ENCODE data around the gene CTSS.
"Not testable (repeated sequence)": the region's sequence is repeated elsewhere in the genome, so short reads cannot be mapped to it uniquely, and the experiment has no call there.

The CTSS gene

DNA sequence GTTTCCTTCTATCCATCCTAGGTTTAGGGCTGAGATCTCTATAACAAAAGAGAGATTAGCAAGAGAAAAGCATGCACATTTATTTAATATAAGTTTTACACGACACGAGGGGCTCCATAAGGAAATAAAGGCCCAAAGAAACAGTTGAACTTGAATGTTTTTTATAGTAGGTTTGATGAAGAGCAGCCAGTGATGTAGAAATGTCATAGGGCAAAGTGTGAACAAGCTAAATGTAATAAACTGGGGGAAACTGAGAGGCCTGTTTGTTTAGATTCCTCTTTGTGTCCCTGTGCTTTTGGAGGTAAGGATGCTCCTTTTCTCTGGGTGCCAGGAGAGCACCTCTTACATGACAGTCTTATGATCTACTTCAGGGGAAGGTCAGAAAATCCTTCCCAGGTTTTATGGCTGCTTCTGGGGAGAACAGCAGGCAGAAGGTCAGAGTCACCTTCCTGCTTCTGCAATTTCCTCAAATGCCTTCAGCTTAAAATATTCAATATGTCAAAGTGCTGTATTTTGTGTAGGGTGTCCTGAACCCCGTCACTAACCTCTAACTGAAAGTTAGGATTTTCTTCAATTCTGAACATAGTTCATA lies 35.4 kb downstream of the CTSS start:
- FAIRE-seq (no peak), DNase-seq (ENCODE audit: insufficient read length, low spot score) (no peak)
- TF ChIP-seq, protein P1, sequence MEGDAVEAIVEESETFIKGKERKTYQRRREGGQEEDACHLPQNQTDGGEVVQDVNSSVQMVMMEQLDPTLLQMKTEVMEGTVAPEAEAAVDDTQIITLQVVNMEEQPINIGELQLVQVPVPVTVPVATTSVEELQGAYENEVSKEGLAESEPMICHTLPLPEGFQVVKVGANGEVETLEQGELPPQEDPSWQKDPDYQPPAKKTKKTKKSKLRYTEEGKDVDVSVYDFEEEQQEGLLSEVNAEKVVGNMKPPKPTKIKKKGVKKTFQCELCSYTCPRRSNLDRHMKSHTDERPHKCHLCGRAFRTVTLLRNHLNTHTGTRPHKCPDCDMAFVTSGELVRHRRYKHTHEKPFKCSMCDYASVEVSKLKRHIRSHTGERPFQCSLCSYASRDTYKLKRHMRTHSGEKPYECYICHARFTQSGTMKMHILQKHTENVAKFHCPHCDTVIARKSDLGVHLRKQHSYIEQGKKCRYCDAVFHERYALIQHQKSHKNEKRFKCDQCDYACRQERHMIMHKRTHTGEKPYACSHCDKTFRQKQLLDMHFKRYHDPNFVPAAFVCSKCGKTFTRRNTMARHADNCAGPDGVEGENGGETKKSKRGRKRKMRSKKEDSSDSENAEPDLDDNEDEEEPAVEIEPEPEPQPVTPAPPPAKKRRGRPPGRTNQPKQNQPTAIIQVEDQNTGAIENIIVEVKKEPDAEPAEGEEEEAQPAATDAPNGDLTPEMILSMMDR (IDR thresholded peaks at IDR 0.05; ENCODE audit: insufficient read depth, missing control alignments), result no peak

DNA sequence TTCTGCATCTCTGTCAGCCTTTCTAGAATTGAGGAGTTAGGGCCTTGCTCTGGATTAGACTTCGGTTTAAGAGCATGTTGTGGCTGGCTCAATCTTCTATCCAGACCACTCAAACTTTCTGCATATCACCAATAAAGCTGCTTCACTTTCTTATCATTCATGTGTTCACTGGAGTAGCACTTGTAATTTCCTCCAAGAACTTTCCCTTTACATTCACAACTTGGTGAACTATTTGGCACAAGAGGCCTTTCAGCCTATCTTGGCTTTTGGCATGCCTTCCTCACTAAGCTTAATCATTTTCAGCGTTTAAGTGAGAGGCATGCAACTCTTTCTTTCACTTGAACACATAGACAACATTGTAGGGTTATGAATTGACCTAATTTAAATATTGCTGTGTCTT lies 41.2 kb downstream of the CTSS start:
- FAIRE-seq (no peak), DNase-seq (ENCODE audit: insufficient read length, low spot score) (no peak)
- TF ChIP-seq, protein P1 (IDR thresholded peaks at IDR 0.05; ENCODE audit: insufficient read depth, missing control alignments), result no peak

DNA sequence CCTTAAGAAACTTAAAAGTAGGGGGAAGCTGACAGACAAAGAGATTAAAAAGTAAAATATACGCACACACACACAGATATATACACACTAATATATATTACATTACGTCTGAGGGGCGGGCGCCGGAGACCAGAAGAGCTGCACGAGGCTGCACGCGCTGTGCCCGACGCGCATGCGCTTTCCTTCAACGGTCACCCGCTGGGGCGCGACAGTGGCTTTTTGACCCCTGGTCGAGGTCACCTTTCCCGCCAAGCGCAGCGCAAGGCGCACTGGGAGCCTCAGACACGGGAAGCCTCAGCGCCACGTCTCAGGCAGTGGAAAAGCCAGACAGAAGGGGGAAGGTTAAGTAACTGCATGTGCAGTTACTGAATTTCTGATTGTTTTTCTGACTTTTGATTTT lies 44.9 kb downstream of the CTSS start, which contains the start of gene HORMAD1:
TSS of gene HORMAD1 (minus strand) at position 193 of the 400 bp plus-strand sequence. CDS start 1,390 bp downstream, outside the sequence.
- FAIRE-seq (no peak), DNase-seq (ENCODE audit: insufficient read length, low spot score) (no peak)
- TF ChIP-seq, protein P1 (IDR thresholded peaks at IDR 0.05; ENCODE audit: insufficient read depth, missing control alignments), result no peak

DNA sequence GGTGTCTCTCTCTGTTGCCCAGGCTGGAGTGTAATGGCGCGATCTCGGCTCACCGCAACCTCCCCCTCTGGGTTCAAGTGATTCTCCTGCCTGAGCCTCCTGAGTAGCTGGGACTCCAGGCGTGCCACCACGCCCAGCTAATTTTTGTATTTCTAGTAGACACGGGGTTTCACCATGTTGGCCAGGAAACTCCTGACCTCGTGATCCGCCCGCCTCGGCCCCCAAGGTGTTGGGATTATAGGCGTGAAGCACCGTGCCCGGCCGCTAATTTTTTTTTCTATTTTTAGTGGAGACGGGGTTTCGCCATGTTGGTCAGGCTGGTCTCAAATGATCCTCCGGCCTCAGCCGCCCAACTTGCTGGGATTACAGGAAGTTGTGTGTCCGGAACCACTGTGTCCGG lies 45.5 kb downstream of the CTSS start:
- FAIRE-seq (no peak), DNase-seq (ENCODE audit: insufficient read length, low spot score) (no peak)
- TF ChIP-seq, protein P1 (IDR thresholded peaks at IDR 0.05; ENCODE audit: insufficient read depth, missing control alignments), result no peak

DNA sequence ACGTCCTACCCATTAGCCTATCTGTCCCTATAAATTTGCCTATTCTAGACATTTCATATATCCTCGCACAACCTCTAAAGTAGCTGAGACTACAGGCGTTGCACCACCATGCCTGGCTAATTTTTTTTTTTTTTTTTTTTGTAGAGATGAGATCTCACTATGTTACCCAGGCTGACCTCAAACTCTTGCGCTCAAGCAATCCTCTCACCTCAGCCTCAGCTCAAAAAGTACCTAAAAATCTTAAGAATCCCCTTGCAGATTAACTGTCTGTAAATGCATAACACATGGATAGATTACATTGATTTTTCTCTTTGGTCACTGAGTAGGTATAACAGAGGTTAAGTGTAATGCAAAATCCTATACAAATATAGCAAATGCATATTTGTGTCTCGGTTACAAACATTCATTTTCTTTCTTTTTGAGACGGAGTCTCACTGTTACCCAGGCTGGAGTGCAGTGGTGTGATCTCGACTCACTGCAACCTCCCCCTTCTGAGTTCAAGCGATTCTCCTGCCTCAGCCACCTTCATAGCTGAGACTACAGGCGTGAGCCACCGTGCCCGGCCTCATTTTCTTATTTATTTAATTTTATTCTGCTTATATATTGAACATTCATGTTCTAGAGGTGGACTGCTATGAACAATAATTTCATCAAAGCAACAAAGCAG lies 47.2 kb downstream of the CTSS start:
- FAIRE-seq, result no peak
- no peak for DNase-seq (ENCODE audit: insufficient read length, low spot score)
- TF ChIP-seq, protein P1 (IDR thresholded peaks at IDR 0.05; ENCODE audit: insufficient read depth, missing control alignments), result no peak

DNA sequence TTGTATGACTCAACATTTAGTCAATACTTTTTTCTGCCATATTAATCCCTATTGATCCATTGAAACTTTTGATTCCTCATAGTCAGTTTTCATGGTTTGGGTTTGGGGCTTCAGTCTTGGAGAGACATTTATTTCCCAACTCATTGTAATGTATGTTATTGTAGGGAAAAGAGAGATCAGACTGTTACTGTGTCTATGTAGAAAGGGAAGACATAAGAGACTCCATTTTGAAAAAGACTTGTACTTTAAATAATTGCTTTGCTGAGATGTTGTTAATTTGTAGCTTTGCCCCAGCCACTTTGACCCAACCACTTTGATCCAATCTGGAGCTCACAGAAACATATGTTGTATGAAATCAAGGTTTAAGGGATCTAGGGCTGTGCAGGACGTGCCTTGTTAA lies 56.5 kb downstream of the CTSS start:
- not testable (repeated sequence) for DNase-seq (ENCODE audit: insufficient read length, low spot score)
- peak; percentile 21 for FAIRE-seq

DNA sequence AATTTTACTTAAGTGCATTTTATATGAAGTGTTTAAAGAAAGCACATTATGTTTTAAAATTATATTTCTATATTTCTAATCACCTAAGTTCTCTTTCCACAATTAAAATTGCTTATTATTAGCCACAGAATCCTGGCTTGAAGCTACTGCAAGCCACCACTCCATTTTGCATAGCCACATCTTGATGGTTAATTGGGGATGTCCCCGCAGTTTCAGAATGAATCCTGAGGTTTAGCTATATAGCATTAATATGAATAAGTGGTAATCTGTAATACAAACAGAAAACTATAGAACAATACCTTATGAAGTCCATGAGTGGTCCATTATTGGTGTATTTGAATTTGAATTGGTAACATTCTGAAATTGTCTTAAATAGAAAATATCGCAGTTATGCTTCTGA lies 57.0 kb downstream of the CTSS start:
- TF ChIP-seq, protein P1 (IDR thresholded peaks at IDR 0.05; ENCODE audit: insufficient read depth, missing control alignments), result no peak
- FAIRE-seq (no peak), DNase-seq (ENCODE audit: insufficient read length, low spot score) (no peak)
